GM18511 (cell line): ENCODE measurements around the gene GALR3.

Experiments used
- ATAC-seq: cut with Tn5 transposase; IDR thresholded peaks from one replicate; pipeline ENCODE4 v1.9.1; 2021; ENCODE audit warnings: mild to moderate bottlenecking, moderate library complexity; ENCODE audit not compliant: unreplicated experiment

GALR3 gene

DNA sequence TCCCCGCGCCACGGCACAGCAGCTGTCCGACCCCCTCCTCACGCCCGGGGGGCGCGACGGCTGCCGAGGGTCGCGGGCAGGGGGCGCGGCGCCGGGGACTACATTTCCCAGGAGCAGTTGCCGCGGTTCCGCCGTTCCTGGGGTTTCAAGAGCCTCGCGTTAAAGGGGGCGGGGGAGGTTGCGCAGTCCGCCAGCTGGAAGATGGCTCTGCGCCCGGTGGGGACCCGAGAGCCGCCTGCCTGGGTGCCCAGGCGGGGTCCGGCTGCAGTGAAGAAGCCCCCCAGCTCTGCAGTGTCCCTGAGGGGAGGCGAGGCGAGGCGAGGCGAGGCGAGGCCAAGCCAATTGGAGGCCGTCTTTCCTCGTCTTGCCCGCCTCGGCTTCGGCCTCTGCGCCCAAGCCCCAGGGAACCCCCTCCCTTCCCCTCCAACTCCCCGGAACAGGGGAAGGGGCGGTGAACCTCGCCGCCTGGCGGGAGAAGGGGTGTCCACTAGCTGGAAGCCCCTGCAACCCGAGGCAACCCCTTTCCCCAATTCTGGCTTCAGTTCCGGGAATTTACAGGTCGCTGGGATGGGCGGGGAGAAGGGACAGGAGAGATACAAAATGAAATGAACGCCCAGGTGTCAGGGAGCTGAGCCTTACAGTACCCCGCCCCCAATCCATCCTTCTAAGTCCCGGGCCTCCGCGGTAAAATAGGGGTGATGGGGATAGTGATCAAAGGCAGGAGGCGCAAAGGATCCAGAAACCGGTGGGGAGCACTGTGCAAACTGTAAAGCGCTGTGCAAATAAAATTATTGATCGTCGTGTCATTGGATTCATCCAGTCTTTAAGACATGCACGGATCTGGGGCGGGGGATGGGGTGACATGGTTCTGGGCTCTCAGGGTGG lies 20.6 kb upstream of the GALR3 start:
- no peak for ATAC-seq

DNA sequence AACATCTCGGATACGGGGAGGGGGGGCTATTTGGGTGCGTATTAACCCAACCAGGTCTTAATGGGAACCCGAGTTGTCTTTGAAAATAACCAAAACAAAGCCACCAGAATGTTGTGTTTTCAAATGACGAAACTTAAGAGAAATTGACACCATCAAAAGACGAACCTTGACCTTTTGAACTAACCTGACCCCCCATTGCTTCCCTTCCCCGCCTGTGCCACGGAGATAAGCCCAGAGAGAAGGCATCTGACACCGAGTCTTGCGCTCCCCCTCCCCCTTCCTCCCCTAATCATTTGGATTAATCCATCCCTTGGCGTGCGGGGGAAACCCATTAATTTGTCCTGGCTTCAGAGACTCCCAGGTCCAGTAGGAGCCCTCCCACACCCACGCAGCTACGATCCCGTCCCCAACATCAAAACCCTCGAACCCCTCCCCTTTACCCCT lies 20.0 kb upstream of the GALR3 start:
- ATAC-seq = no peak

DNA sequence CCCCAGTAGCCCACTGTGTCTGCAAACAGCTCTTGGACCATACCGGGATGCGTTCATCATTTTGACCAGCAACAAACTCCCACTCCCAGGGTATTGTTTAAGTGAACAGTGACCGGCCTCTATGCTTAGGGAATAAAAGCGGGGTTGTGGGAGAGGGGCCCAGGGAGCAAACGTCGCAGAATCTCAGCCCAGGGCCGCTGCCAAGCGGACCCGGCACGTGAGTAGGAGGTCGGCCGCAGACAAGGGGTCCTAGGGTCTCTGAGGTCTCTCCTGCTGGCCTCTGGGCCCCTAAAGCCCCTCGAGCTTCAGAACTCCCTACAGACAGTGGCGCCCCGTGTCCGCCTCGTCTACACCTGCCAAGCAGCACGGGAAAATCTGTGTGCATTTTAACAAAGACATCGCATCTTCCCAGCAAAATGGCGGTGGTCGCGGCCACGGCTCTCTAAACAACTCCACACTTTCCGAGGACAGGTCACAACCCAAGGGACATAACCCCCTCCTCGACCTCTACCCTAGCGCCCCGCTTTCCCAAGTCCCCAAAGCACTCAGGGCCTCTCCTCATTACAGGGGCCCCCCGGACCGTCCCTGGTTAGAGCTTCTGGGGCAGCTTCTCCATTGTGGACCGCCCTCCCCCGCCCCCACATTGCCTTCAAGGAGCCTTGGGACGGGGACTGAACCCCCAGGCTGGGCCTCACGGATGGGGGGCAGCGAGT lies 19.4 kb upstream of the GALR3 start:
- no peak for ATAC-seq

DNA sequence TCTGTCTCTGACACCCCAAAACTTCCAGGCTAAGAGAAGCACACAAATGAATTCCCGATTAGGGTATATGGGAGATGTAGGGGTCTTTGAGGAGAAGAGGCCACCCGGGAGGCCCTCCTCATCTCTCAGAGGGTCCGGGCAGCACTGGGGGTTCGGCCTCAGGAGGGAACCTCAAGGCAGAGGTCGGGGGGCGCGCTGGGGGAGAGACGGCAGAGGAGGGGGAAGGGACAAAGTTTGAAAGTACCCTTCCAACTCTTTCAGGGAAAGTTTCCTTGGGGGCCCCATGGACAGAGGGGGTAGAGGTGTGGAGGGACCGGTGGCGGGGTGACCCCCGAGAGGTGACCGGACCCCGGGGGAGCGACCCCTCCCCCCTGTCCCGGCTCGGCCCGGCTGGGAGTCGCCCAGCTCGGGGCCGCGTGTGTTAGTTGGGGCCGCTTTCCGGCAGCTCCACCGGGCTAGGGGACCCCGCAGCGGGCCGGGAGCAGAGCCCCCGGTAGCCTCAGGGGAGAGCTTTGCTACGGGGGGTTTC lies 18.8 kb upstream of the GALR3 start:
- no peak for ATAC-seq

DNA sequence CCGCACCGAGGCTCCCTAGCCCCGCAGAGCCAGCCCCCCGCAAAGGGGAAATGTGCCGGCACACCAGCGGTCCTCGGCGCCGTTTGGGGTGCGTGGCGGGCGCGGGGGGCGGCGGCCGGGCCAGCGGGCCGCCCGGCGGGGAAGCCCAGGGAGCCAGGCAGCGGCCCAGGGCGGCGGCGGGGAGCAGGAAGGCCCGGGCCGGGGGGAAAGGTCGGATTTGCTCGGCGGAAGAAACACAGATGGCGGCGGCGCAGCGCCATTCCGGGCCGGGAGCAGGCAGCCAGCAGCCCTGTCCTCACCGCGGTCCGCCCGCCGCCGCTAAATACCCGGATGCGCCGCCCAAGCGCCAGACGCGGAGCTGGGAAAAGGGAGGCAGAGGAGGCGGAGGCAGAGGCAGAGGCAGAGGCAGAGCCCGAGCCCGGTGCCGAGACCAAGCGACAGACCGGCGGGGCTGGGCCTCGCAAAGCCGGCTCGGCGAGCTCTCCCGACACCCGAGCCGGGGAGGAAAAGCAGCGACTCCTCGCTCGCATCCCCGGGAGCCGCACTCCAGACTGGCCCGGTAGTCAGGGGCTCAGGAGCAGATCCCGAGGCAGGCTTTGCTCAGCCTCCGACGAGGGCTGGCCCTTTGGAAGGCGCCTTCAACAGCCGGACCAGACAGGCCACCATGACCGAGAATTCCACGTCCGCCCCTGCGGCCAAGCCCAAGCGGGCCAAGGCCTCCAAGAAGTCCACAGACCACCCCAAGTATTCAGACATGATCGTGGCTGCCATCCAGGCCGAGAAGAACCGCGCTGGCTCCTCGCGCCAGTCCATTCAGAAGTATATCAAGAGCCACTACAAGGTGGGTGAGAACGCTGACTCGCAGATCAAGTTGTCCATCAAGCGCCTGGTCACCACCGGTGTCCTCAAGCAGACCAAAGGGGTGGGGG lies 18.0 kb upstream of the GALR3 start:
- no peak for ATAC-seq

DNA sequence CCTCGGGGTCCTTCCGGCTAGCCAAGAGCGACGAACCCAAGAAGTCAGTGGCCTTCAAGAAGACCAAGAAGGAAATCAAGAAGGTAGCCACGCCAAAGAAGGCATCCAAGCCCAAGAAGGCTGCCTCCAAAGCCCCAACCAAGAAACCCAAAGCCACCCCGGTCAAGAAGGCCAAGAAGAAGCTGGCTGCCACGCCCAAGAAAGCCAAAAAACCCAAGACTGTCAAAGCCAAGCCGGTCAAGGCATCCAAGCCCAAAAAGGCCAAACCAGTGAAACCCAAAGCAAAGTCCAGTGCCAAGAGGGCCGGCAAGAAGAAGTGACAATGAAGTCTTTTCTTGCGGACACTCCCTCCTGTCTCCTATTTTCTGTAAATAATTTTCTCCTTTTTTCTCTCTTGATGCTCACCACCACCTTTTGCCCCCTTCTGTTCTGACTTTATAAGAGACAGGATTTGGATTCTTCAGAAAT lies 17.3 kb upstream of the GALR3 start:
- ATAC-seq = no peak

DNA sequence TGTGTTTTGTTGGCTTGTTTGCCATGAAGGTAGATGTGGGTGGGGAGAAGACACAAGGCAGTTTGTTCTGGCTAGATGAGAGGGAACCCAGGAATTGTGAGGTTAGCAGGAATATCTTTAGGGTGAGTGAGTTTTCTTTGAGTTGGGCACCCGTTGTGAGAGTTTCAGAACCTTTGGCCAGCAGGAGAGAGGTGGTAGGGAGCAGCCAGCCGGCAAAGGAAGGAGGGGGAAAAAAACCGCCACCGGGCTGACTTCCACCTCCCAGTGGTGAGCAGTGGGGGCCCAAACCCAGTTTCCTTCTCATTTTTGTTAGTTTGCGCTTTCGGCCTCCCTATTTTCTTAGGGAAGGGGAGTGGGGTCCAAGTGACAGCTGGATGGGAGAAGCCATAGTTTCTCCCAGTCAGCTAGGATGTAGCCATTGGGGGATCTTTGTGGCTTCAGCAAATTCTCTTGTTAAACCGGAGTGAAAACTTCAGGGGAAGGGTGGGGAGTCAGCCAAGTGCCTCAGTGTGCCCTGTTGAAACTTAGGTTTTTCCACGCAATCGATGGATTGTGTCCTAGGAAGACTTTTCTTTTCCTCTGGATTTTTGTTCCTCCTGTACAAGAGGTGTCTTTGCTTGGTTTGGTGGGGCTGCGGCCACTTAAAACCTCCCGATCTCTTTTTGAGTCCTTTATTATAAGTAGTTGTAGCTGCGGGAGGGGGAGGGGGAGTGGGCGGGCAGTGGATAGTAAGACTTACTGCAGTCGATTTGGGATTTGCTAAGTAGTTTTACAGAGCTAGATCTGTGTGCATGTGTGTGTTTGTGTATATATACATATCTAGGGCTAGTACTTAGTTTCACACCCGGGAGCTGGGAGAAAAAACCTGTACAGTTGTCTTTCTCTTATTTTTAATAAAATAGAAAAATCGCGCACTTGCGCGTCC lies 16.5 kb upstream of the GALR3 start:
- no peak for ATAC-seq

DNA sequence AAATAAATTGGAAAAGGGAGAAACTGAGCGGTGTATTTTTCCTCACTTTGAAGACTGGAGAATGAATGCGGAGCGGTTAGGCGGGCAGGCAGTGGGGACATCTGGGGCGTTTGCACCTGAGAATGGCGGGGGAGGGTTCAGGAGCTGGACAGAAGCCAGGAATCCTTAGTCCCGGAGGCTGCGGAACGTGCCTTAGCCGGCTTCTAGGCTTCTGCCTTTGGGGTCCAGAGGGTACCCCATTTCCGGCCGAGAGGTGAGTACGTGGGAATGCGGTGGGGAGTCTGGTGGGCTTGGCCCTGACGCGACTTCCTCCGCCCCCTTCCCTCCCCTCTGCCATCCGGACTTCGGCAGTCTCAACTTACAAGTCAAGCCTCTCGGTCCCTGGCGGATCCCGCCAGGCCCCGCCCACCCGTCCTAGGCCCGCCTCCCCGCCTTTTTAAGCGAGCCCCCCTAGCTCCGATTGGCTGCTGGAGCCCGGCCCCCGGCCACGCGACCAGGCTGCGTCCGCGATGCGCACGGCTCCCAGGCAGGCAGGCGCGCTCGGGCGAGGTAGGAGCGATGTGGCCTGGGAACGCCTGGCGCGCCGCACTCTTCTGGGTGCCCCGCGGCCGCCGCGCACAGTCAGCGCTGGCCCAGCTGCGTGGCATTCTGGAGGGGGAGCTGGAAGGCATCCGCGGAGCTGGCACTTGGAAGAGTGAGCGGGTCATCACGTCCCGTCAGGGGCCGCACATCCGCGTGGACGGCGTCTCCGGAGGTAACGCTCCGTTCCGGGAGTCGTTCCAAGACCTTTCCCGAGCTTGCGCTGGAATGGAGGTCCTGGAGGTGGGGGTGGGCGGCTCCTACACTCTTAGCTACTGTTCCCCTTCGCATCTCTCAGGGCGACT lies 15.5 kb upstream of the GALR3 start, which contains the start of gene GCAT:
TSS of gene GCAT (plus strand) at position 525 of the 884 bp plus-strand sequence. CDS start at position 559, 34 bp downstream.
- ATAC-seq = peak; percentile 88

DNA sequence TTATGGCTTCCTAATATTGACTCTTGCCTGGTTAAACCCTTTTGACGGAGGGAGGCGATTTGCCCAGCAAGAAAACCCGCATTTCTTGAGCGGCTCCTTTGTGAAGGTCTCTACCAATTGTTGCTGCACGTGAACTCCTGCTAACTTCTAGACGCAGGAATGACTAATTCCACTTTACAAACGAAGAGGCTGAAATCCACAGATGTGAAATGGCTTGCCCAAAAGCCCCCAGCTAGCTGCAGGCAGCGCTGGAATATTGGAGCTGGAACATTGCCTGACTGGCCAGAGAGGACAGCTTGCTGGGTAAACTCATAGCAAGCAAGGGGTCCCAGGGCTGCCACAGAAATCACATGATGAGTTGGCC lies 14.9 kb upstream of the GALR3 start:
- ATAC-seq = no peak

DNA sequence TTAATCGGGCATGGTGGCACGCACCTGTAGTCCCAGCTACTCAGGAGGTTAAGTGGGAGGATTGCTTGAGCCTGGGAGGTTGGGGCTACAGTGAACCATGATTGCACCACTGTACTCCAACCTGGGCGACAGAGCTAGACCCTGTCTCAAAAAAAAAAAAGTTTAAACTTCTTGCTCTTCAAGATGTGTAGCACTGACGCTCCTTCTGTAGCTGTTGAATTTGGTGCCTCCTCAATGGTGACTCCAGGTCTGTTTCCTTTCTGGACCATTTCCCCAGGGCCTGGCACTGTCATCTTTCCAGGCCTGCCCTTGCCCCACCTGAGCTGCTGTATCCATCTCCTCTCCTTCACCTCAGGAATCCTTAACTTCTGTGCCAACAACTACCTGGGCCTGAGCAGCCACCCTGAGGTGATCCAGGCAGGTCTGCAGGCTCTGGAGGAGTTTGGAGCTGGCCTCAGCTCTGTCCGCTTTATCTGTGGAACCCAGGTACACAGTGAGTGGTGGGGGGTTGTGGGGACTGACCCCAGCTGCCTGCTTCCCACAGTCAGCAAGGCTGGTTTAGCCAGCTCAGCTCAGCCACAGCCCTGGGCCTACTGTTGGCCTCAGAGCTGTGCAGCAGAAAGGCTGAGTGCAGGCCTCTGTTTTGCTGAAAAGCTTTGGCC lies 13.4 kb upstream of the GALR3 start:
- ATAC-seq = no peak

DNA sequence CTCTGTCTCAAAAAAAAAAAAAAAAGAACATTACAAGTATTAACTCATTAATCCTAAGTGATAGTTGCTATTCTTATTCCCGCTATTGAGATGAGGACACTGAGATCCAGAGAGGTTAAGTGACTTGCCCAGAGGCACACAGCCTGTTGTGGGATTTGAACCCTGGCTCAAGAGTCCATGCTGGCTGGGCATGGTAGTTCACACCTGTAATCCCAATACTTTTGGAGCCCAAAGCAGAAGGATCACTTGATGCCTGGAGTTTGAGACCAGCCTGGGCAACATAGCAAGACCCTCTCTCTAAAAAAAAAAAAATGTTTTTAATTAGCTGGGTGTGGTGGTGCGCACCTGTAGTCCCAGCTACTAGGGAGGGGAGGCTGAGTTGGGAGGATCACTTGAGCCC lies 11.3 kb upstream of the GALR3 start:
- ATAC-seq = no peak

DNA sequence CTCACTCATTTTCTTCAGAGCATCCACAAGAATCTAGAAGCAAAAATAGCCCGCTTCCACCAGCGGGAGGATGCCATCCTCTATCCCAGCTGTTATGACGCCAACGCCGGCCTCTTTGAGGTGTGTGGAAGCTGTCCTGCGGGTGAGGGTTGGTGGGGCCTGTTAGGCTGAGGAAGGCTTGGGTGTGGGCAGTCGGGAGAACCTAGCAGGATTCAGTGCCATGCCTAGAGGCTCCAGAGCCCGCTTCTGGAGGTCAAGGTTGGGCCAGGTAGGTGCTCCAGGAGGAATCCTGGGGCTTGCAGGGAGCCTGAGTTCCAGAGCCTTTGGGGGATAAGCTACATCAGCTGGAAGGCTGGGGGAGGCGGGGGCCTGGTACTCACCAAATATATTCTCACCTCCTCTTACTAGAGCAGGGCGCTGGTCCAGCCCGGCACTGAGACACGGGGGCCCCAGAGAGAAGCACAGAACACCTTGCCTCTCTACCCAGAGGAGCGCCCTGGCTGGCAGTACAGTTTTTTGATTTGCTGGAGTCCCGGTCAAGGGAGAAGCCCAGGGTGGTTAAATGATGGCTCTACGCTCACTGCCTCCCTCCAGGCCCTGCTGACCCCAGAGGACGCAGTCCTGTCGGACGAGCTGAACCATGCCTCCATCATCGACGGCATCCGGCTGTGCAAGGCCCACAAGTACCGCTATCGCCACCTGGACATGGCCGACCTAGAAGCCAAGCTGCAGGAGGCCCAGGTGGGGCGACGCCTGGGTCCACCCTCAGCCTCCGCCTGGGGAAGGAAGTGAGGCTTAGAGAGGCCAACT lies 10.1 kb upstream of the GALR3 start:
- ATAC-seq = no peak

DNA sequence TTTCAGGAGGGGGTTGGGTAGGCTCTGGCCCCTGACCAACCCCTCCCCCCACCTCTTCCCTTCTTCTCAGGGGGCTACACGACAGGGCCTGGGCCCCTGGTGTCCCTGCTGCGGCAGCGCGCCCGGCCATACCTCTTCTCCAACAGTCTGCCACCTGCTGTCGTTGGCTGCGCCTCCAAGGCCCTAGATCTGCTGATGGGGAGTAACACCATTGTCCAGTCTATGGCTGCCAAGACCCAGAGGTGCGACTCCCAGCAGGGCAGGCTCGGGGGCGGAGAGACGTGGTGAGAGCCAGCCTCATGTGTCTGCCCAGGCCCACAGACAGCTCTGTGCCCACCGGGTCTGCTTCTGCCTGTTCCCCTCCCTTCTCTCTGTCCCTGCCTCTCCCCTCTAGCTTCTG lies 7.6 kb upstream of the GALR3 start:
- ATAC-seq = no peak

DNA sequence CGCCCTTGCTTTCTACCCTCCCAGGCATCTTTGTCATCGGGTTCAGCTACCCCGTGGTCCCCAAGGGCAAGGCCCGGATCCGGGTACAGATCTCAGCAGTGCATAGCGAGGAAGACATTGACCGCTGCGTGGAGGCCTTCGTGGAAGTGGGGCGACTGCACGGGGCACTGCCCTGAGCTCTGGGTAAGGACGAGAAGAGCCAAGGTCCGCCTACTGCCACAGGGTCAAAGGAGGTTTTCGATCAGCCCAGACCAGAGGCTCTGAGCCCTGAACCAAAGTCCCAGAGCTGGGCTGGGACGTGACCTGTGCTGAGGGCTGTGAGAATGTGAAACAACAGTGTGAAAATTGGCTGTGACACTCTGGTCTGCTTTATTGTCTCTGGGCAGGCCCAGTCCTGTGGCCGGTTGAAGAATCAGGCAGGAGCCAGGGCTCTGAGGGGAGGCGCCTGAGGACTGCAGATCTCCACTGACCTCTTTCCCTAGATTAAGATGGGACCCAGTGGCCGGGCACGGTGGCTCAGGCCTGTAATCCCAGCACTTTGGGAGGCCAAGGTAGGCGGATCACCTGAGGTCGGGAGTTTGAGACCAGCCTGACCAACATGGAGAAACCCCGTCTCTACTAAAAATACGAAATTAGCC lies 6.5 kb upstream of the GALR3 start:
- no peak for ATAC-seq

DNA sequence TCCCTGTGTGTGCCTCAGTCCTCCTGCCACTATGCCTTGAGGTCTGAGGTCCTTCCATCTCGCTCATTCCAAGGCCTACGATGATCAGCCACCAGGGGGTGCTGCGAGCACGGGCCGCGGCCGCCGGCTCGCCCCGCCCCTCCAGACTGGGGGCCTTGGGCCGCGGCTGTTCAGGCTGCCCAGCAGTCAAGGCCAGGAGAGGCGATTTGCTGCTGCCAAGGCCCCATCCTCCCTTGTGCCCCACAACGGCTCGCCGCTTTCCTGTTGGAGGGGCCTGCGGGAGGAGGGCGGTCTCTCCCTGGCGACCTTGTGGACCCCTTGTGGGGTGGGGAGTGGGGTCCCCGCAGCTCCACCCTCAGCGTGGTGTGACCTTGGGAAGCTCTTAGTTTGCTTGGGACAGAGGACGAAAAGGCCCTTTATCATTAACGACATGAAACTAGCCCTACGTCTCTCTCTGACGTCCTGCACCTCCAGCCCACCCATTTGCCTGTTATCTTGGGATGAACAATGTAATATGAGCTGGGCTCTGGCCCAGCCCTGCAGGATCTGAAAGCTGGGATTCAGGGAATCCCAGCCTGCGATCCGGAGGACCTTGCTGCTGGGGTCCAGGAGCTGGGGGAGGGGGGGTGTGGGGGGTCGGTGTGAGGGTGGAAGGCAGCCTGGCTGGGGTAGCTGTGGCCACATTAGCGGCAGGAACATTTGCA lies 5.3 kb upstream of the GALR3 start:
- no peak for ATAC-seq

DNA sequence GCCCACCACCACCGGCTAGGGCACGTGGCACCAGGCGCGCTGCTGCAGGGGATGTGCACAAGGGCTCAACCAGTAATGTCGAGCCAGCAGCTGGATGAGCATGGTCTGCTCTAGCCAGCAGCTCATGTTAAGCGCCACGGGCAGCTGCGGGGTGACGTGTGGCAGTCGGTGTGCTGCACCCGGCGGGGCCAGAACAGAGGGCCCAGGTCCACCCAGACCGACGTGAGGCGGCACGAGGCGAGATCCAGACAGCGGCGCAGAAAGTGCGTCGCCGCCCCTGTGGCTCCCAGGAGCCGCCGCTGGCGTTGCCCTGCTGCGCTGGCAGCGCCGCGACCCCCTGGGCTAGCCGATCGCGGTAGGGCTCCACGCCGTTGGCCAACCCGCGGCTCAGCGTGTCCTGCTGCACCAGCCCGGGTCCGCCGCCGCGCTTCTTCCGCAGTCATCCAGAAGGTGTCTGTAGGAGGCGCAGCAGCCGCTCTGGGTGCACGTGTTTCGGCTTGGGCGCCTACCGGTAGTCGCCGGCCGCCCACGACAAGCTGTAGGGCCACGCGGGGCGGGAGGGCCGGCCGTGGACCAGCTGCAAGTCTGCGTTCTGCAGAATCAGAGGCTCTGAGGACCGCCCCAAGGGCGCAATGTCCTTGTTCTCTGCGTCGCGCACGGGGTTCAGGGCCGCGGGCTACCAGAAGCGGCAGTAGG lies 4.6 kb upstream of the GALR3 start:
- ATAC-seq = no peak
